Fibroblast of villous mesenchyme (primary cell): ENCODE data around the gene MYO16. TPM values are rescaled to one million over a fixed set of nuclear protein-coding genes. Genes with fewer than 3 reads are reported as not detected.
A peak's percentile ranks its signal among the peaks of the same experiment; 100 is the strongest.

ENCODE experiments used
- DNase-seq: peaks from one replicate; pipeline ENCODE4 v3.0.0-alpha.2; 2010; ENCODE audit warnings: low read depth
- H3K4me3 ChIP-seq: 2 replicates; pipeline ENCODE4 v1.5.1; 2011; ENCODE audit warnings: low read depth, mild to moderate bottlenecking, low read length
- total RNA-seq: library from RNA; depleted of rRNA; stranded (reverse); fragments of >200 nt; gene quantifications from 2 replicates; pipeline ENCODE4 v1.2.3, GENCODE V29; 2012
- TF ChIP-seq, protein P1 (sequence below): IDR thresholded peaks from 2 replicates; pipeline ENCODE4 v1.5.1; 2012; ENCODE audit warnings: low read depth, mild to moderate bottlenecking, low read length; ENCODE audit not compliant: insufficient read depth

The MYO16 gene
- total RNA-seq, 1 donor: 0.86 TPM

DNA sequence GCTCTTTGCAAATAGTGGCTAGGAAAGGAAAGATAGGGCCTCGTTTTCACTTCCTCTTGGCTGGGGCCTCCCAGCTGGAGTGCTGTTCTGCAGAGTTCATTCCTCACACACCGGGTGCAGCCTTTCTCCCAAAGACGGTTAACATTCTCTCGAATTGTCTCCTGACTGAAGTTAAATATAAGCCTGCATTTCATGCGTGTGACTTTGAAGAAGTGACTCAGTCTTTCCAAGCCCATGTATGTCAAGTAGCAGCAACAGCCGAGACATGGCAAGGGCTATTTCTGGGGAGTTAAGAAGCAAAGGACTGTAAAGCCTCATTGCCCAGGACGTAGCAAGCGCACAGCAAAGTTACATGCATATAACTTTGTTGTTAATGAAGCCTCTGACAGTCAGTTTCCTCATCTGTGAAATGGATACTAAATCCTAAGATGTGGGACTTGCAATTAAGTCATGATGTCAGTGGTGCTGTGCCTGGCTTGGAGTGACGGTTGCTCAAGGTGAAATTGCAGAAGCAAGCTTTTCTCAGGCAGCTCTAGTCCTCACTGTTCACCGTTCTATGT lies 502.4 kb downstream of the MYO16 start:
- TF ChIP-seq, protein P1, sequence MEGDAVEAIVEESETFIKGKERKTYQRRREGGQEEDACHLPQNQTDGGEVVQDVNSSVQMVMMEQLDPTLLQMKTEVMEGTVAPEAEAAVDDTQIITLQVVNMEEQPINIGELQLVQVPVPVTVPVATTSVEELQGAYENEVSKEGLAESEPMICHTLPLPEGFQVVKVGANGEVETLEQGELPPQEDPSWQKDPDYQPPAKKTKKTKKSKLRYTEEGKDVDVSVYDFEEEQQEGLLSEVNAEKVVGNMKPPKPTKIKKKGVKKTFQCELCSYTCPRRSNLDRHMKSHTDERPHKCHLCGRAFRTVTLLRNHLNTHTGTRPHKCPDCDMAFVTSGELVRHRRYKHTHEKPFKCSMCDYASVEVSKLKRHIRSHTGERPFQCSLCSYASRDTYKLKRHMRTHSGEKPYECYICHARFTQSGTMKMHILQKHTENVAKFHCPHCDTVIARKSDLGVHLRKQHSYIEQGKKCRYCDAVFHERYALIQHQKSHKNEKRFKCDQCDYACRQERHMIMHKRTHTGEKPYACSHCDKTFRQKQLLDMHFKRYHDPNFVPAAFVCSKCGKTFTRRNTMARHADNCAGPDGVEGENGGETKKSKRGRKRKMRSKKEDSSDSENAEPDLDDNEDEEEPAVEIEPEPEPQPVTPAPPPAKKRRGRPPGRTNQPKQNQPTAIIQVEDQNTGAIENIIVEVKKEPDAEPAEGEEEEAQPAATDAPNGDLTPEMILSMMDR: no peak
- DNase-seq: peak; percentile 19
- H3K4me3 ChIP-seq: no peak overlapping the region

DNA sequence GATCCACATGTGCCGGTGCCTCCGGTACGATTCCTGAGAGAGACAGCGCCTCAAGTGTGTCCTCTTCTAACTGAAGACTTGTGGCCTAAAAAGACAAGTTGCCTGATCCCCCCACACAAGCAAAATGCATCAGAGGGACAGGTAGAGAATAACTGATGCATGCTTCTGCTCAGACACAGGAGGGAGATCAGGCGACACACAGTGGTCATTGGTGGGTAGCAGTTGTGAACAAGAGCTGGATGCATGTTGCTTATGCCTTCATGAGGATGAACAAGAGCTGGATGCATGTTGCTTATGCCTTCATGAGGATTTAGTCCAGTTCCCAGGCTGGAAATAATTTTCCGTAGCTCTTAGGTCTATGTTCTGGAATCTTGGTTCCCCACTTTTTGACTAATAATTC lies 505.6 kb downstream of the MYO16 start:
- no peak for DNase-seq
- no peak overlapping the region for H3K4me3 ChIP-seq
- TF ChIP-seq, protein P1: peak; percentile 25

DNA sequence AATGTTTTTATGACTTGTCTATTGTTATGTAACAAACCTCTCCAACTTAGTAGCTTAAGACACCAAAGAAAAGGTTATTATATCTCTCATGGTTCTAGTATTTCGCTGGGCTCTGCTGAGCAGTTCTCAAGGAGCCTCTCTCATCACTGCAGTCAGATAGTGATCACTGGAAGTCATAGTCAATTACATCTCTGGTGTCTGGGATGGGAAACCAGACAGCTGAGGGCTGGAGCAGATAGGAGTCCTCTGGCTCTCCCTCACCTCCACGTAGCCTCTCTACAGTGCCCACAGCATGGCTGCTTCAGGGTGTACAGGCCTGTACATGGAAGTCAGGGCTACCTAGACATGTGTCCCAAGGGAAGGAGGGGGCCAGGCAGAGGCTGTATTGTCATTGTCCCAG lies 507.5 kb downstream of the MYO16 start:
- TF ChIP-seq, protein P1: no peak
- H3K4me3 ChIP-seq: no peak overlapping the region
- no peak for DNase-seq

DNA sequence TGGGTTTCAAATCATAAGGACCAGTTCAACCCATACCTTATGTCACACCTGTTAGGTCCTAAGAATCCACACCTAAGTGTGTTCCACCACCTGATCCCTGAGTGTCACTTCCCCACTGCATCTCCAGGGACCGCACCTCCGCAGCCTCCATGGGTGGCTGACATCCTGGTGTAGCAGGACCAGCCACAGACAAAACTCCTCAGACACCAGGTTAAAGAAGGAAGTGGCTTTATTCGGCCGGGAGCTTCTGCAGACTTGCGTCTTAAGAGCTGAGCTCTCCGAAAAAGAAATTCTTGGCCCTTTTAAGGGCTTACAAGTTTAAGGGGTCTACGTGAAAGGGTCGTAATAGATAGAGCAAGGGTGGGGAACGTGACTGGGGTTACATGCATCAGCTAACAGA lies 509.9 kb downstream of the MYO16 start:
- no peak for DNase-seq
- TF ChIP-seq, protein P1: no peak
- H3K4me3 ChIP-seq: no peak overlapping the region

DNA sequence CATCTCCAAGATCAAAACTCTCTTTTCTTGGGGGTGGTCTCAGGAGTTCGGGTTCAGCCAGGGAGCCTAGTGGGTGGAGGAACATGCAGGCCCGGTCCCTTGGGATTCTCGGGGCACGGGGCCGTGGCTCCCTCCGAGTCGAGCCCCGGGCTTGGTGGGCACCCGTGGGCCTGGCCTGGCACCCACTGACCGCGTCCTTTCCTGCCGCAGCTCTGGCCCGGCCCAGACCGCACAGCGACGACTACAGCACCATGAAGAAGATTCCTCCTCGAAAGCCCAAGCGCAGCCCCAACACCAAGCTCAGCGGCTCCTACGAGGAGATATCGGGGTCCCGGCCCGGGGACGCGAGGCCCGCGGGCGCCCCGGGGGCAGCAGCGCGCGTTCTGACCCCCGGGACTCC lies 510.6 kb downstream of the MYO16 start:
- TF ChIP-seq, protein P1: no peak
- DNase-seq: no peak
- H3K4me3 ChIP-seq: no peak overlapping the region

DNA sequence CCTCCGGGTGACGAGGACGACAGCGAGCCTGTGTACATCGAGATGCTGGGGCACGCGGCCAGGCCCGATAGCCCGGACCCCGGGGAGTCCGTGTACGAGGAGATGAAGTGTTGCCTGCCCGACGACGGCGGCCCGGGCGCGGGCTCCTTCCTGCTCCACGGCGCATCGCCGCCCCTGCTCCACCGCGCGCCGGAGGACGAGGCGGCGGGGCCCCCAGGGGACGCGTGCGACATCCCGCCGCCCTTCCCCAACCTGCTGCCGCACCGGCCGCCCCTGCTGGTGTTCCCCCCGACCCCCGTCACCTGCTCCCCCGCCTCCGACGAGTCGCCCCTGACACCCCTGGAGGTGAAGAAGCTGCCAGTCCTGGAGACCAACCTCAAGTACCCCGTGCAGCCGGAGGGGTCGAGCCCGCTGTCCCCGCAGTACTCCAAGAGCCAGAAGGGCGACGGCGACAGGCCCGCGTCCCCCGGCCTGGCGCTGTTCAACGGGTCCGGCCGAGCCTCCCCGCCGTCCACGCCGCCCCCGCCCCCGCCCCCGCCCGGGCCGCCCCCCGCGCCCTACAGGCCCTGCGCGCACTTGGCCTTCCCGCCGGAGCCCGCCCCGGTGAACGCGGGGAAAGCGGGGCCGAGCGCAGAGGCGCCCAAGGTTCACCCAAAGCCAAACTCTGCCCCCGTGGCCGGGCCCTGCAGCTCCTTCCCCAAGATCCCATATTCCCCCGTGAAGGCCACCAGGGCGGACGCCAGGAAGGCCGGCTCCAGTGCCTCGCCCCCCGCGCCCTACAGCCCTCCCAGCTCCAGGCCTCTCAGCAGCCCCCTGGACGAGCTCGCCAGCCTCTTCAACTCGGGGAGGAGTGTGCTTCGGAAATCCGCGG lies 511.3 kb downstream of the MYO16 start:
- peak overlapping the region; percentile 23 for H3K4me3 ChIP-seq
- TF ChIP-seq, protein P1: no peak
- no peak for DNase-seq

DNA sequence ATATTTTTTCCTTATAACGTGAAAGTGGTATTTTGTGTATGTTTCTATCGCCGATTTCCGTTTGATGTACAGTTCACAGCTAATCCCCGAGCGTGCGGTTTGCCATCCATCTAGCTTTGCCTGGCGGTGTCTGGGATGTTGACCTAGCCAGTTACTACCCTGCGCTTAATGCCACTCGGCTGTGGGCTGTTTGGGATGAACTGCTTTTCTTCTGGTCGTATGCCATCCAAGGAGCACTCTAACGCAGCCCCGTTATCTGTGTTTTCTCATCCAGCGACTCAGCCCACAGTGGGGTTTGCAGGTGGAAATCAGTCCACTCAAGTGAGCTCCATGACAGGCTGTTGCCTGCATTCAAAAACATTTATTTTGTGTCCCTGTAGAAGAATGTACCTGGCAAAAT lies 512.3 kb downstream of the MYO16 start:
- TF ChIP-seq, protein P1: no peak
- DNase-seq: no peak
- no peak overlapping the region for H3K4me3 ChIP-seq
